GM12874 (cell line): ENCODE data around the gene SCML1.

Source experiments
- TF ChIP-seq, protein P1 (sequence below): IDR thresholded peaks from 2 replicates; pipeline ENCODE4 v1.5.1; 2011; ENCODE audit warnings: low read depth, mild to moderate bottlenecking, control low read depth, low read length, moderate library complexity; ENCODE audit not compliant: insufficient read depth

SCML1 gene

DNA sequence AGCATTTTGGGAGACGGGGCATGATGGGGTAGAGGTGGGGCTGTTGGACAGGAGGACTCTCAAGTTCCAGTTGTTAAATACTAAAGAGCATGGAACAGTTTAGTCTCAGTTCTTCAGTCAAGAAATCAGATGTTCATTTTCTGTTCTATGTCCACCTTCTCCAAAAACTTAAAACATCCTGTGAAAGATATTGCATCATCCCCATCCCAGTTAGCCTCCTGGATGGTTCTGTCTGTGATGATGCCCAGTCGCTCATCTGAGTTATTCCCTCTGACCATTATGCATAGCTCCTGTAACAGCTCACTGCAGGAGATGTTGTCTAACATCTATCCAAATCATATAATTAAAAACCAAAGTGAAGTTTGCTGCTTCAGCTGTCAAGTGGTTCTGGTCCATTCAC lies 32.1 kb upstream of the SCML1 start:
- TF ChIP-seq, protein P1, sequence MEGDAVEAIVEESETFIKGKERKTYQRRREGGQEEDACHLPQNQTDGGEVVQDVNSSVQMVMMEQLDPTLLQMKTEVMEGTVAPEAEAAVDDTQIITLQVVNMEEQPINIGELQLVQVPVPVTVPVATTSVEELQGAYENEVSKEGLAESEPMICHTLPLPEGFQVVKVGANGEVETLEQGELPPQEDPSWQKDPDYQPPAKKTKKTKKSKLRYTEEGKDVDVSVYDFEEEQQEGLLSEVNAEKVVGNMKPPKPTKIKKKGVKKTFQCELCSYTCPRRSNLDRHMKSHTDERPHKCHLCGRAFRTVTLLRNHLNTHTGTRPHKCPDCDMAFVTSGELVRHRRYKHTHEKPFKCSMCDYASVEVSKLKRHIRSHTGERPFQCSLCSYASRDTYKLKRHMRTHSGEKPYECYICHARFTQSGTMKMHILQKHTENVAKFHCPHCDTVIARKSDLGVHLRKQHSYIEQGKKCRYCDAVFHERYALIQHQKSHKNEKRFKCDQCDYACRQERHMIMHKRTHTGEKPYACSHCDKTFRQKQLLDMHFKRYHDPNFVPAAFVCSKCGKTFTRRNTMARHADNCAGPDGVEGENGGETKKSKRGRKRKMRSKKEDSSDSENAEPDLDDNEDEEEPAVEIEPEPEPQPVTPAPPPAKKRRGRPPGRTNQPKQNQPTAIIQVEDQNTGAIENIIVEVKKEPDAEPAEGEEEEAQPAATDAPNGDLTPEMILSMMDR, result no peak

DNA sequence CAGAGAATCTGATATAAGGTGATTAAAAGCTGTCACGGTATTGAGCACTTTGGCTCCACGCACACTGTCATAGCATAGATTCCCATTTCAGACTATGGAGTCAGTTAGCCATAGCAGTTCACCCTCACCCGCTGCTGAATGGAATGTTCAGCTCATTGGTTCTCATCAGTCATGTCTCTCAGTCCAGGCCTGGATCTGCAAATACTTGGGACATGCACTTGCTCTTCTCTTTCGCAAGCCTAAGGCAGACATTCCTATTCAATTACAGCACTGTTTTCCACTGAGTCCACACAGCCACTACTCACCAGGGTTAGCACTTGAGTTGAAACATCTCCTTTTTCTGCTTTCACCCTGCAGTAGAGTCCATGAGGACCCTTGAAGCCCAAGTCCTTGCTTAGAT lies 30.6 kb upstream of the SCML1 start:
- TF ChIP-seq, protein P1, result no peak

DNA sequence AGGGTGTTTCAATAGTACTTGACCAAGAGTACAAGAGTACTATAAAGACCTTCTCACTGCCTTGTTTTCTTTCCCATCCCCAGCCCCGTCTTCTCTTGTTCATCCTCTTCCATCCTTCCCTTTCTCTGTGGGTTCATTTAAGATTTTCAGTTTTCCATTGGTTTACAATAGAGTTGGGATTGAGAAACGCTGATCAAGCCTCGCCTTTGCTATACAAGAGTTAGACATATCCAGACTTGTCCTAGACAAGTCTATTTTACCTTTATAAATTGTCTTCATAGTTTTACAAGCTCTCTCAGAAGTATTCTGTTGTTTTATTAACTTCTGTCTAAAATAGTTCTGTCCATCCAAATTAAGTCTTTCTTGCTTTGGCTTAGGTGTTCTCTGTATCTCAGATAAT lies 29.6 kb upstream of the SCML1 start:
- TF ChIP-seq, protein P1, result no peak

DNA sequence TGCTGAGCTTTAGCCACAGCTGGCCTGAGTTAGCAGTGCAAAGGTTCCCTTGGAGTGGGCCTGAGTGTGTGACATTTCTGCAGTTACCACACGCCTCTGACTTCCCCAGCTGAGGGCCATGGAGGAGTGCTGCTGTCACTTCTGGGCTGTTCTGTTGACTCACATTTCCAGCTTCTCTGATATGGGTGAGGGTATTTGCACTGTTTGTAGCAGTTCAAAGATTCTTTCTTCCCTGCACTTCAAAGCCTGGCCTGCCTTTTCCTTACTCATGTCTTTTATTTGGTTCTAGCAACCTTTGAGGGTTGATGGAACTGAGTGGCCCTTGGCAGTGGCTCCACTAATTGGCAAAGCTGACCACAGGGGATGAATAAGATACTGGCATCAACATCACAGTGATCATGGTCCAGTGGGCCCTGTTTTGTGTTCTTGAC lies 26.4 kb upstream of the SCML1 start:
- TF ChIP-seq, protein P1, result no peak

DNA sequence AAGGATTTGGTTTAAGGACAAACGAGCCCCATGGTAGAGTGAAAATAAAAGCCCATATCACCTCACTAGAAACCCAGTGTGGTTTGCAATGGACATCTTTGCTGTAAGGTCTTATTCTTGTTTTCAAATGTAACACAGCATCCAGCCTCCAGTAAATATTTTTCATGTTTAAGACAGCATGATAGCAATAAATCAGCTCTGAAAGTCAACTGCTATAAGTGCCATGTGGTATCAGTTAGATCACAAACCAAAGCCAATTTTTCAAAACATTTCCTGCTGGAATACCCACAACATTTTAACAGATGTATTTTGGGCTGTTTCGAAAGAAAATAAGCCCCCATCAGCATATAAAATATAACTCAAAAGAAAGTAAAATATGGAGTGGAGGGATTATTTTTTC lies 24.0 kb upstream of the SCML1 start:
- TF ChIP-seq, protein P1, result no peak

- TF ChIP-seq, protein P1, result no peak
Observed at GRCh38 chrX:17718649-17719165, 18.6 kb upstream of the SCML1 start.

- TF ChIP-seq, protein P1, result no peak
Observed at GRCh38 chrX:17719711-17720110, 17.6 kb upstream of the SCML1 start.

- TF ChIP-seq, protein P1, result no peak
Observed at GRCh38 chrX:17721715-17722114, 15.6 kb upstream of the SCML1 start.
